Measurements from ENCODE around the gene EPB41L5. TPM values are rescaled to one million over a fixed set of nuclear protein-coding genes. Genes with fewer than 3 reads are reported as not detected.
A peak's percentile ranks its signal among the peaks of the same experiment; 100 is the strongest.

Gene EPB41L5
- total and polyA plus RNA-seq, 3 donors from 2014 or later, result 56.8 to 73.6 (median 62.7) TPM

GRCh38 chr2:120206022-120206581, 193.2 kb downstream of the EPB41L5 start:
- Histone ChIP-seq H3K27ac (no peak overlapping the region), H3K36me3 (ENCODE audit: low read depth, missing control alignments) (no peaks in the 10 kb centered on the region), H3K4me3 (no peak overlapping the region), H3K27me3 (no peaks in the 10 kb centered on the region), H3K9me3 (no peaks in the 10 kb centered on the region), H3K4me1 (peaks cover 4% of the 10 kb centered on the region)
- intact Hi-C loops (cut with DNase I; ENCODE audit: low total_unique reads), result no loop called here
- 91 to 94% methylated on average over 2 to 8 of the region's 8 CpGs for WGBS, 2 donors
- TF ChIP-seq, protein P1, sequence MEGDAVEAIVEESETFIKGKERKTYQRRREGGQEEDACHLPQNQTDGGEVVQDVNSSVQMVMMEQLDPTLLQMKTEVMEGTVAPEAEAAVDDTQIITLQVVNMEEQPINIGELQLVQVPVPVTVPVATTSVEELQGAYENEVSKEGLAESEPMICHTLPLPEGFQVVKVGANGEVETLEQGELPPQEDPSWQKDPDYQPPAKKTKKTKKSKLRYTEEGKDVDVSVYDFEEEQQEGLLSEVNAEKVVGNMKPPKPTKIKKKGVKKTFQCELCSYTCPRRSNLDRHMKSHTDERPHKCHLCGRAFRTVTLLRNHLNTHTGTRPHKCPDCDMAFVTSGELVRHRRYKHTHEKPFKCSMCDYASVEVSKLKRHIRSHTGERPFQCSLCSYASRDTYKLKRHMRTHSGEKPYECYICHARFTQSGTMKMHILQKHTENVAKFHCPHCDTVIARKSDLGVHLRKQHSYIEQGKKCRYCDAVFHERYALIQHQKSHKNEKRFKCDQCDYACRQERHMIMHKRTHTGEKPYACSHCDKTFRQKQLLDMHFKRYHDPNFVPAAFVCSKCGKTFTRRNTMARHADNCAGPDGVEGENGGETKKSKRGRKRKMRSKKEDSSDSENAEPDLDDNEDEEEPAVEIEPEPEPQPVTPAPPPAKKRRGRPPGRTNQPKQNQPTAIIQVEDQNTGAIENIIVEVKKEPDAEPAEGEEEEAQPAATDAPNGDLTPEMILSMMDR (IDR thresholded peaks at IDR 0.05), result peak in 2 of 3 experiments; percentile 26 to 28
- TF ChIP-seq POLR2A (IDR thresholded peaks at IDR 0.05), result no peak
- DNase-seq, result peak; percentile 49

GRCh38 chr2:120208381-120209353, 195.8 kb downstream of the EPB41L5 start:
- WGBS, 2 donors, result 90 to 98% methylated on average over 7 to 10 of the region's 10 CpGs
- Histone ChIP-seq H3K4me1 (peaks cover 4% of the 10 kb centered on the region), H3K9me3 (no peaks in the 10 kb centered on the region), H3K36me3 (ENCODE audit: low read depth, missing control alignments) (no peaks in the 10 kb centered on the region), H3K27ac (no peak overlapping the region), H3K4me3 (no peak overlapping the region), H3K27me3 (no peaks in the 10 kb centered on the region)
- no peak for DNase-seq
- intact Hi-C loops (cut with DNase I; ENCODE audit: low total_unique reads), result no loop called here
- TF ChIP-seq, protein P1 (IDR thresholded peaks at IDR 0.05), result no peak
- no peak for TF ChIP-seq POLR2A (IDR thresholded peaks at IDR 0.05)

- H3K4me1 ChIP-seq, result no peaks in the 10 kb centered on the region
- DNase-seq, result no peak
- no peak overlapping the region for H3K4me3 ChIP-seq
- no peaks in the 10 kb centered on the region for H3K9me3 ChIP-seq
- no peaks in the 10 kb centered on the region for H3K27me3 ChIP-seq
- TF ChIP-seq POLR2A (IDR thresholded peaks at IDR 0.05), result no peak
- TF ChIP-seq, protein P1 (IDR thresholded peaks at IDR 0.05), result no peak
- 88 to 92% methylated on average over 8 to 12 of the region's 12 CpGs for WGBS, 2 donors
- intact Hi-C loops (cut with DNase I; ENCODE audit: low total_unique reads), result no loop called here
- no peaks in the 10 kb centered on the region for H3K36me3 ChIP-seq (ENCODE audit: low read depth, missing control alignments)
- no peak overlapping the region for H3K27ac ChIP-seq
Observed at GRCh38 chr2:120209427-120210269, 196.8 kb downstream of the EPB41L5 start.

GRCh38 chr2:120210270-120210693, 197.4 kb downstream of the EPB41L5 start:
- no peak overlapping the region for H3K27ac ChIP-seq
- no peaks in the 10 kb centered on the region for H3K36me3 ChIP-seq (ENCODE audit: low read depth, missing control alignments)
- no peaks in the 10 kb centered on the region for H3K9me3 ChIP-seq
- no peak for TF ChIP-seq POLR2A (IDR thresholded peaks at IDR 0.05)
- TF ChIP-seq, protein P1 (IDR thresholded peaks at IDR 0.05), result no peak
- no peaks in the 10 kb centered on the region for H3K27me3 ChIP-seq
- intact Hi-C loops (cut with DNase I; ENCODE audit: low total_unique reads), result no loop called here
- no peak for DNase-seq
- H3K4me1 ChIP-seq, result no peaks in the 10 kb centered on the region
- 72 to 74% methylated on average over 10 of the region's 10 CpGs for WGBS, 2 donors
- H3K4me3 ChIP-seq, result no peak overlapping the region

Data from testis (tissue), 3 donors.